Mesothelial cell of epicardium (in vitro differentiated cells): Measurements from ENCODE around the gene RAB40B. TPM values are rescaled to one million over a fixed set of nuclear protein-coding genes. Genes with fewer than 3 reads are reported as not detected.

Experiments
- DNase-seq, 2 experiments: peaks; one replicate each; pipeline ENCODE4 v3.0.0; 2021; ENCODE audit warnings: low spot score in 2 of 2; ENCODE audit not compliant: unreplicated experiment in 2 of 2
- H3K27ac Mint-ChIP-seq: 2 replicates; pipeline ENCODE4 v1.8.0; 2021; ENCODE audit warnings: mixed read lengths
- H3K27me3 Mint-ChIP-seq: 2 replicates; pipeline ENCODE4 v1.8.0; 2021; ENCODE audit warnings: low read depth, mixed read lengths
- H3K36me3 Mint-ChIP-seq: 2 replicates; pipeline ENCODE4 v1.8.0; 2021; ENCODE audit warnings: mixed read lengths
- H3K4me1 Mint-ChIP-seq: 2 replicates; pipeline ENCODE4 v1.8.0; 2021; ENCODE audit warnings: mixed read lengths
- H3K4me3 Mint-ChIP-seq: 2 replicates; pipeline ENCODE4 v1.8.0; 2021; ENCODE audit warnings: mild to moderate bottlenecking, moderate library complexity, mixed read lengths
- H3K9me3 Mint-ChIP-seq: 2 replicates; pipeline ENCODE4 v1.8.0; 2021; ENCODE audit warnings: mixed read lengths
- total RNA-seq: library from RNA; stranded (reverse); gene quantifications from 3 replicates; pipeline ENCODE4 v1.2.1, GENCODE V29; 2021
- TF ChIP-seq, protein P1 (sequence below): fragments of 200-600 bp; sonication (generic); IDR thresholded peaks from one replicate; pipeline ENCODE4 v1.5.0; 2021; ENCODE audit warnings: antibody characterized with exemption; ENCODE audit not compliant: unreplicated experiment

RAB40B gene
- total RNA-seq, 1 donor from 2014 or later = 26.5 TPM

DNA sequence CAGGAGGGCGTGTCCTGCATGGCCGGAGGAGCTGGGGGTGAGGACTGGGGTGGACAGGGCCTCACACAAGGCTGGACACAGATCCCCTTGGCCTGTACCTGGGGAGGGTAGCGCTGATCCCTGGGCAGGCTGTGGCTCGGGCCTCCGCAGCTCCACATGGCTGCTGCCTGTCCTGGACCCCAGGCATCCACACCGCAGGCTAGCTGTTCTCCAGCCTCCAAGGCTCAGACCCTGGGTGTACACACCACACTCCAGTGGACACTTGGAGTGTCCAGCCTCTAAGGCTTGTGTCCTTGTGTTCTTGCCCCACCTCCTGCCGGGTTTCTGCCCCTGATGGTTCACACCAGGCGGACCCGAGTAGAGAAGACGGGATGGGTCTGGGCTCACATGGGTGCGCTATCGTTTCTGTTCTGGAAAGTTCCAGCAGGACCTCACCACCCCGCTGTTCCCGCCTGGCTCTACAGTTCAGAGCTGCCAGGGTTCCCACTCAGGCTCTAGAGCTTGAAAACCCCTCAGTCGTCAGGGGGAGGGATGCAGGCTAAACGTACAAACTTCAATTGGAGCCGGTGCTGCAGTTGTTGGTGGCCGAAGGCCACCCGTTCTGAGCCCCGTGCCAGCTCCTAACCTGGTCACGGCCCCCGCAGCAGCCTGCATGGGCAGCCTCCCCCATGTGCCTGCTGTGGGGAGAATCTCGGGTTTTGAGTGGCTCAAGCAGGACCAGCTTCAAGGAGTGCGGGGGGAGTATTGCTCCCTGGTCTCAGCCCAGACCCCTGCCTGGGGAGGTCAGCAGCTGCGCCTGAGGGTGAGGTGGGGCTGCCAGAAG is 11.4 kb upstream of the RAB40B start:
- Mint-ChIP-seq H3K9me3 (no peaks in the 10 kb centered on the region), H3K4me1 (no peaks in the 10 kb centered on the region), H3K36me3 (no peaks in the 10 kb centered on the region), H3K27ac (no peak overlapping the region), H3K4me3 (no peak overlapping the region), H3K27me3 (peaks cover 6% of the 10 kb centered on the region)
- TF ChIP-seq, protein P1, sequence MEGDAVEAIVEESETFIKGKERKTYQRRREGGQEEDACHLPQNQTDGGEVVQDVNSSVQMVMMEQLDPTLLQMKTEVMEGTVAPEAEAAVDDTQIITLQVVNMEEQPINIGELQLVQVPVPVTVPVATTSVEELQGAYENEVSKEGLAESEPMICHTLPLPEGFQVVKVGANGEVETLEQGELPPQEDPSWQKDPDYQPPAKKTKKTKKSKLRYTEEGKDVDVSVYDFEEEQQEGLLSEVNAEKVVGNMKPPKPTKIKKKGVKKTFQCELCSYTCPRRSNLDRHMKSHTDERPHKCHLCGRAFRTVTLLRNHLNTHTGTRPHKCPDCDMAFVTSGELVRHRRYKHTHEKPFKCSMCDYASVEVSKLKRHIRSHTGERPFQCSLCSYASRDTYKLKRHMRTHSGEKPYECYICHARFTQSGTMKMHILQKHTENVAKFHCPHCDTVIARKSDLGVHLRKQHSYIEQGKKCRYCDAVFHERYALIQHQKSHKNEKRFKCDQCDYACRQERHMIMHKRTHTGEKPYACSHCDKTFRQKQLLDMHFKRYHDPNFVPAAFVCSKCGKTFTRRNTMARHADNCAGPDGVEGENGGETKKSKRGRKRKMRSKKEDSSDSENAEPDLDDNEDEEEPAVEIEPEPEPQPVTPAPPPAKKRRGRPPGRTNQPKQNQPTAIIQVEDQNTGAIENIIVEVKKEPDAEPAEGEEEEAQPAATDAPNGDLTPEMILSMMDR = no peak
- no peak for DNase-seq

DNA sequence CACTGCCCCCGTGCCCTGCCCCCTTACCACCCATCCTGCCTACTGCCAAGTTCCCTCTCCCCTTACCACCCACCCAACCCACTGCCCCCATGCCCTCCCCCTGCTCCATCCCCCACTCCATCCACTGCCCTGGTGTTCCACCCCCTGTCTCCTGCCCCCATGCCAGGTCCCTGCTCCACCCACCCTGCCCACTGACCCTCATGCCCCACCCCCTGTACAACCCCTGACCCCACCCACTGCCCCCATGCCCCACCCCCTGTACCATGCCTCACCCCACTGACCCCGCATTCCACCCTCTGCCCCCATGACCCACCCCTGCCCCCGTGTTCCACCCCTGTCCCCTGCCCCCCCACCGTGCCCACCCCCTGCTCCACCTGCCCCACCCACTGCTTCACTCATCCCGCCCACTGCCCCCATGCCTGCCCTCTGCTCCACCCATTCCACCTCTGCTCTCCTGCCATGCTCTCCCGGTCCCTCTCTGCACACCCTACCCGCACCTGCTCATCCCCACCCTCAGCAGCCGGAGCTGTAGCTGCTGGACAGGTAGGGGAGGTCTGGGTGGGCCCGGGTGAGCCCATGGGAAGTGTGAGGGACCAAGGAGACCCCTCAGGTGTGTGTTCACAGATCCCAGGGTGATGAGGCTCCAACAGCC is 10.7 kb upstream of the RAB40B start:
- Mint-ChIP-seq H3K4me1 (no peaks in the 10 kb centered on the region), H3K36me3 (no peaks in the 10 kb centered on the region), H3K27me3 (peaks cover 6% of the 10 kb centered on the region), H3K4me3 (no peak overlapping the region), H3K27ac (no peak overlapping the region), H3K9me3 (no peaks in the 10 kb centered on the region)
- TF ChIP-seq, protein P1 = no peak
- DNase-seq = no peak

DNA sequence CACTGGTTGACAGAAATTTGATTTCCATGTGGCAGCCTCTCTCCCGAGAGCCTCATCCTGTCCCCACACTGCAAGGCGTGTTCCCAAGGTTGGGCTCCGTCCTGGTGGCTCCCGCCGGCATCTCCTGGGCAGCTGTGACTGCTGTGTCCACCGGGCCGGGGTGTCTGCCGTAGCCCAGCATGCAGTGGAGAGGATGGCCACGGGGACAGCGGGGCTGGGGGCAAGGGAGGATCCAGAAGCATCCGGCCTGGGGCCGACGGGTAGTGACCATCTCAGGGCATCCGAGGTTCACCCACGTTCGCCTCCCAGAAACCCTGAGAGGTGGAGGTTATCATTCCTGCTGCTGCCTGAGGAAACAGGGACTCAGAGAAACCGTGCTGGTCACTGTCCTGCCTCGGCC is 7.3 kb upstream of the RAB40B start:
- Mint-ChIP-seq H3K4me1 (peaks cover 8% of the 10 kb centered on the region), H3K36me3 (no peaks in the 10 kb centered on the region), H3K9me3 (no peaks in the 10 kb centered on the region), H3K27ac (no peak overlapping the region), H3K27me3 (peaks cover 2% of the 10 kb centered on the region), H3K4me3 (no peak overlapping the region)
- DNase-seq = no peak
- TF ChIP-seq, protein P1 = no peak

DNA sequence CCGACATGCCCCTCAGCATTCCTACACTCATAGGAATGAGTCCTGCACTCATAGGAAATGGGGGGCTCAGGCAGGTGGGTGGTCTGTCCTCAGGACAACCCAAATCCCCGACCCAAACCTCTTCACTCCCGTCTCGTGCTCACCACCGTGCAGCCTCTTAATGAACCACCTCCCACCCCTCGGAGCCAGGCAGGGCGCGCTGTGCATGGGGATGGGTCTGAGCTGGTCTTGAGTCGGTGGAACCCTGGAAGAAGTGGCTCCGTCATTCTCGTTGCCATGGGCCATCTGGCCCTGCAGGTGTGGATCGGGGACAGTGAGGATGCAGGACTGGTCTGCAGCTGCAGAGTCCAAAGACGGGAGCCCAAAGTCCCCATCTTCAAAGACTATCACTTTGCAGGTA is 6.4 kb upstream of the RAB40B start:
- Mint-ChIP-seq H3K4me3 (no peak overlapping the region), H3K27ac (no peak overlapping the region), H3K9me3 (no peaks in the 10 kb centered on the region), H3K4me1 (peaks cover 8% of the 10 kb centered on the region), H3K27me3 (no peaks in the 10 kb centered on the region), H3K36me3 (no peaks in the 10 kb centered on the region)
- no peak for DNase-seq
- TF ChIP-seq, protein P1 = no peak

DNA sequence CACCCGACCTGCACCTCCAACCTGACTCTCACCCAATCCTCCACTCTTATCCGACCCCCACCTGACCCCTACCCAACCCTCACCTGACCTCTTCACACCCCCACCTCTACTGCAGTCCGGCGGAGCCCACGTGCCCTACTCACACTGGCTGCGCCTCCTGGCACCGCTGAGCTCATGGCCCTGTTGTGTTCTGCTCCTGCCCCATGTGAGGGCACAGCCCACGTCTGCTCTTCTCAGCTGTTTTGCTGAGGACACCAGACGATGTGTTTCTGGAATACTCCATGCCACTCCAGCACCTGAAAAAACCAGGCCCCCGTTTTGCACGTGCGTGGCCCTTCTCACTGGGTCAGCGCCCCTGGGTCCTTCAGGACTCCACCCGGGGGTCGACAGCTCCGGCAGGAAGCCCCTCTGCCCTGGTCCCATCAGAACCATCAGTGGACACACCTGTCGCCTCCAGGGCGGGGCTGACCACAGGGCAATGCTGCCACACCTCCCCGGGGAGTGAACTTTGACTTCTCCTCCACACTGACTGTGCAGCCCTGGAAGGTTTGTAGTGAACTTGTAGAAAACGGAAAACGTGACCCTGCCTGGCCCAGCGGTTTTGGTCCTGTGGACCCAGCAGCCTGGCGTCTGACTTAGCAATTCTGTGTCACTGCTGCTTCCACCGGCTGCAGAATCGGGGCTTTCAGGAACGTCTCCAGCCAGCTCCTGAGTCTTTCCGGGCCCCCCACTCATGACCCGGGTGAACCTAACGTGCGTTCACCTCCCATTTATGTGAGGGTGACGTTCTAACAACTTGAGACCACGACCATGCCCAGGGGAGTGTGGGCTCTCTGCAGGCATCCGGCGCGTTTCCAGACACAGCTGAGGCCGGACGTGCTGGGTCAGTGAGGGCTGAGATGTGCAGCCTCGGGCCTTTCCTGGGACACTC is 5.7 kb upstream of the RAB40B start:
- DNase-seq = no peak
- Mint-ChIP-seq H3K27ac (no peak overlapping the region), H3K4me1 (peaks cover 11% of the 10 kb centered on the region), H3K4me3 (no peak overlapping the region), H3K27me3 (peaks cover 3% of the 10 kb centered on the region), H3K36me3 (no peaks in the 10 kb centered on the region), H3K9me3 (no peaks in the 10 kb centered on the region)
- TF ChIP-seq, protein P1 = no peak
